IgD-negative memory B cell (primary cell): ENCODE results near the gene FOS. TPM values are rescaled to one million over a fixed set of nuclear protein-coding genes. Genes with fewer than 3 reads are reported as not detected.

Experiments used
- H3K27ac Mint-ChIP-seq, 3 donors: one replicate each; pipeline ENCODE4 v1.8.0; 2020 to 2022; ENCODE audit warnings: mild to moderate bottlenecking in 3 of 3, mixed read lengths in 3 of 3, moderate library complexity in 1 of 3
- H3K27me3 Mint-ChIP-seq: one replicate; pipeline ENCODE4 v1.8.0; 2021; ENCODE audit warnings: mixed read lengths
- H3K36me3 Mint-ChIP-seq: one replicate; pipeline ENCODE4 v1.8.0; 2020; ENCODE audit warnings: mild to moderate bottlenecking, mixed read lengths
- H3K4me1 Mint-ChIP-seq, 3 donors: one replicate each; pipeline ENCODE4 v1.8.0; 2020 to 2022; ENCODE audit warnings: mixed read lengths in 3 of 3, mild to moderate bottlenecking in 1 of 3
- H3K4me3 Mint-ChIP-seq, 4 donors: one replicate each; pipeline ENCODE4 v1.8.0; 2020 to 2022; ENCODE audit warnings: mild to moderate bottlenecking in 4 of 4, mixed read lengths in 4 of 4, moderate library complexity in 3 of 4
- H3K9me3 Mint-ChIP-seq, 3 donors: one replicate each; pipeline ENCODE4 v1.8.0; 2020 to 2021; ENCODE audit warnings: mixed read lengths in 3 of 3, mild to moderate bottlenecking in 1 of 3
- polyA plus RNA-seq: library from polyadenylated mRNA; unstranded; fragments of 300-500 nt; fragmentation: Illumina TruSeq; gene quantifications from one replicate; pipeline ENCODE4 v1.2.3, GENCODE V29; 2021

Gene FOS
- polyA plus RNA-seq, 1 donor from 2014 or later = 487 TPM

DNA sequence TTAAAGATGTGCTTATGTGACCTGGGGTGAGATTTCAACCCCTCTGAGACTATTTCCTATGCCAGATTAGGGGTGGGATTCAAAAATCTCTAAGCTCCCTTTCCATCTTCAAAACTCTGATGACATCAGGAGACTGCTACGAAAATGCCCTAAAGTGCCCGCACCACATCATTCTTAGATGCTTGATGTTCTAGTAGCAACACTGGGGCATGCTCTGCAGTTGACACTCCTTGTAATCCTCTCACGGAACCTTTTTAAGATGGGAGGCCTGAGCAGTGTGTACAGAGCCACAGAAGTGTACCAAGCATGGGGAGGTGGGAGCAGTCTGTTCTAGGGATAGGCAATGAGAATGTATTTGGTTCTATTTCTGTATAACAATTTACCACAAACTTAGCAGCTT lies 12.2 kb downstream of the FOS start:
- Mint-ChIP-seq H3K9me3 (no peaks in the 10 kb centered on the region), H3K27me3 (peaks cover 13% of the 10 kb centered on the region), H3K4me3 (peak overlapping the region in 1 of 4 donors; percentile 25), H3K27ac (peak overlapping the region in 2 of 3 donors; percentile 12 to 62), H3K4me1 (peaks cover 8 to 11% (median 11%) of the 10 kb centered on the region in 3 donors), H3K36me3 (peaks cover 3% of the 10 kb centered on the region)

DNA sequence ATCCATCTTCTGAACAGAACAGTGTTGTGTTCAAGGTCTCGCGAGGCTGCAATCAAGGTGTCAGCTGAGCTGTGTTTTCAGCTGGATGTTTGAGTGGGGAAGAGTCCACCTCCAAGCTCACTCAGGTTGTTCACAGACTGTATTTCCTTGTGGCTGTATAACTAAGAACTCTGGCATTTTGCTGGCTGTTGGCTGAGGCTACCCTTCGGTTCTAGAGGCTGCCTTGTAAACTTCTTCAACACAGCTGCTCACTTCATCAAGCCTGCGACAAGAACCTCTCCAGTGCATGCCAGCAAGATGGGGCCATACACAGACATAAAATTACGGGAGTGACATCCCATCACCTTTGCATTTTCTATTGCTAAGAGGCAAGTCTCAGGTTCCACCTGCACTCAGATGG lies 12.7 kb downstream of the FOS start:
- Mint-ChIP-seq H3K4me3 (peak overlapping the region in 1 of 4 donors; percentile 25), H3K9me3 (no peaks in the 10 kb centered on the region), H3K27me3 (peaks cover 11% of the 10 kb centered on the region), H3K4me1 (peaks cover 12 to 16% (median 15%) of the 10 kb centered on the region in 3 donors), H3K27ac (peak overlapping the region; percentile 12 to 62 (median 16)), H3K36me3 (peaks cover 3% of the 10 kb centered on the region)

- Mint-ChIP-seq H3K27ac (peak overlapping the region in 2 of 3 donors; percentile 12 to 16), H3K27me3 (peaks cover 7% of the 10 kb centered on the region), H3K4me1 (peaks cover 14 to 18% (median 17%) of the 10 kb centered on the region in 3 donors), H3K9me3 (no peaks in the 10 kb centered on the region), H3K4me3 (no peak overlapping the region), H3K36me3 (peaks cover 3% of the 10 kb centered on the region)
Measured at GRCh38 chr14:75292101-75292563, 13.5 kb downstream of the FOS start.

- Mint-ChIP-seq H3K9me3 (no peaks in the 10 kb centered on the region), H3K27ac (peak overlapping the region; percentile 89 to 99 (median 93)), H3K27me3 (peaks cover 4% of the 10 kb centered on the region), H3K4me3 (no peak overlapping the region), H3K4me1 (peaks cover 12 to 18% (median 17%) of the 10 kb centered on the region in 3 donors), H3K36me3 (peaks cover 3% of the 10 kb centered on the region)
Measured at GRCh38 chr14:75292886-75293285, 14.3 kb downstream of the FOS start.

- Mint-ChIP-seq H3K9me3 (no peaks in the 10 kb centered on the region), H3K27ac (peak overlapping the region; percentile 89 to 99 (median 93)), H3K36me3 (peaks cover under 1% of the 10 kb centered on the region), H3K4me3 (peak overlapping the region; percentile 86 to 98 (median 92)), H3K4me1 (peaks cover 12 to 18% (median 17%) of the 10 kb centered on the region in 3 donors), H3K27me3 (peaks cover 4% of the 10 kb centered on the region)
Measured at GRCh38 chr14:75293920-75294648, 15.5 kb downstream of the FOS start.

GRCh38 chr14:75294649-75295033 lies 16.0 kb downstream of the FOS start:
- Mint-ChIP-seq H3K4me1 (peaks cover 12 to 18% (median 17%) of the 10 kb centered on the region in 3 donors), H3K27me3 (peaks cover 1% of the 10 kb centered on the region), H3K4me3 (peak overlapping the region; percentile 86 to 98 (median 92)), H3K27ac (peak overlapping the region; percentile 89 to 99 (median 91)), H3K36me3 (no peaks in the 10 kb centered on the region), H3K9me3 (no peaks in the 10 kb centered on the region)

DNA sequence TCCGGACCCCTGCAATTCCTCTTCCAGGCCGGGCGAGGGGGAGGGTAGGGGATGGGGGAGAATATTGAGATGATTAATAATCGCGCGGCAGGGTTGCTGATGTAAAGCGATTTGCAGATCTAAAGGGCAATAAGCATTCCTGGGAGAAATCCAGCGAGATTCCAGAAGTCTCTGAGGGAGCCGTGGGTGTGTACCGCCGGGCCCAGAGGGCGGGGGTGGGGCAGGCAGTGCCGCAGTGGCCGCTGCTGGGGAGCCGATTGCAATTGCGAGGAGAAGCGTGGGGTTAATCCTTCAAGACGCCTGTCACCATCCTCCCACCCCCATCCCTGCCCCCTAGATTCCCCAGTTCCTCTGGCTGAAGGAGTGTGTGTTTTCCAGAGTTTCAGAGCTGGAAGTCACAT lies 16.4 kb downstream of the FOS start:
- Mint-ChIP-seq H3K27me3 (no peaks in the 10 kb centered on the region), H3K9me3 (no peaks in the 10 kb centered on the region), H3K4me1 (peaks cover 12 to 18% (median 17%) of the 10 kb centered on the region in 3 donors), H3K4me3 (peak overlapping the region; percentile 86 to 98 (median 92)), H3K36me3 (no peaks in the 10 kb centered on the region), H3K27ac (peak overlapping the region in 2 of 3 donors; percentile 89 to 99)

- Mint-ChIP-seq H3K9me3 (no peaks in the 10 kb centered on the region), H3K27ac (peak overlapping the region; percentile 89 to 99 (median 89)), H3K4me1 (peaks cover 12 to 18% (median 17%) of the 10 kb centered on the region in 3 donors), H3K36me3 (no peaks in the 10 kb centered on the region), H3K4me3 (peak overlapping the region; percentile 86 to 98 (median 92)), H3K27me3 (no peaks in the 10 kb centered on the region)
Measured at GRCh38 chr14:75295491-75296345, 17.1 kb downstream of the FOS start.

DNA sequence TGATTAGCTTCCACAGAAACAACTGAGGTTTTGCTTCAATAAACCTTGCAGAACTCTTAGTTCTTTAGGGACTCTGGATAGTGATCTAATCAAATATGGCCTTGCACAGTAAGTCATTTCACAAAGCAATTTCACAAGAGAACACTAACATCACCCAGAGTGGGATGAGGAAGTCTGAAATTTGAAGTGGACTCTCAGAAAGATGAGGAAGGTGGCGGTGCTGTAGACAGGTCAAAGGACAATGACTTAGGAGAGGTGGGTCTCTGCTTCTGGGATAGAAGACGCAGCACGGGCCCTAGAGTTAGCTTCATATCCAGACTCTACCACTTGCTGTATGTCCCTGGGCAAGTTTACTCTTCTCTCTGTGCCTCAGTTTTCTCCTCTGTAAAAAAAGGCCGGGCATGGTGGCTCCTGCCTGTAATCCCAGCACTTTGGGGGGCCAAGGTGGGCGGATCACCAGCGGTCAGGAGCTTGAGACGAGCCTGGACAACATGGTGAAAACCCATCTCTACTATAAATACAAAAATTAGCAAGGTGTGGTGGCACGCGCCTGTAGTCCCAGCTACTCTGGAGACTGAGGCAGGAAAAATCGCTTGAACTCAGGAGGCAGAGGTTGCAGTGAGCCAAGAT lies 18.9 kb downstream of the FOS start:
- Mint-ChIP-seq H3K4me1 (peaks cover 14 to 18% (median 17%) of the 10 kb centered on the region in 3 donors), H3K36me3 (no peaks in the 10 kb centered on the region), H3K27me3 (no peaks in the 10 kb centered on the region), H3K27ac (peak overlapping the region in 1 of 3 donors; percentile 13), H3K4me3 (peak overlapping the region in 2 of 4 donors; percentile 50 to 86), H3K9me3 (no peaks in the 10 kb centered on the region)

DNA sequence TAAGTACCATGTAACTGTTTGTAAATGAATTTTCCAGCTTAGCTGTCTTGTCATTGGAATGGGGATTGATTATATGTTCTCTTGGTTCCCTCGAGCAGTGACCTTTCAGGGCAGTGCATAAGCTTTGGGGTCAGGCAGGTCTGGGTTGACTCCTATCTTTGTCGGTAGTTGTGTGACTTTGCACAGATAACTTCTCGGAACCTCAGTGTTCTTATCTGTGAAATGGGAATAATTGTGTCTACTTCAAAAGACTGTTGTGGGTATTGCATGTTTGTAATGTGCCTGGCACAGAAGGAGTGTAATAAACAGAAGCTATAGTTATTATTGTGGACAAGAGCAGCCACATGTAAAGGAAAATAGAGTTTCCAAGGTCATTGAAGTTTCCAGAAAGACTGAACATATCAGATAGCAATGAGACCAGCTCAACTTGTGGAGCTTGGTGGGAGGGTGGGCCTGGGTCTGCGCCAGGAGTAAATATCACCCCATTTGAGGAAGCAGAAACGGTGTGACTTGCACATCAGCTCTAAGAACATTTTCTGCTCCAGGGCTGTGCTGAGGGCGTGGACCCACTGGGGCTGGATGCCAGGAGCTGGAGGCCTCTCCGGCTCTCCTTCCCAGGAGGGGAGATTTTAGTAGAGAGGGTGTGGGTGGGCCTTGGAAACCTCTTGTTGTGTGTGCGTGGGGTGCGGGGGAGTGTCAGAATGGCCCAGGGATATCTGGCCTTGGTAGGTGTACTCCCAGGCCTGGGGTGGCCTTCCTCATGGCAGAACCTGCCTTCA lies 19.7 kb downstream of the FOS start:
- Mint-ChIP-seq H3K4me3 (peak overlapping the region in 3 of 4 donors; percentile 13 to 40 (median 35)), H3K27me3 (no peaks in the 10 kb centered on the region), H3K27ac (peak overlapping the region in 1 of 3 donors; percentile 36), H3K4me1 (peaks cover 15 to 18% (median 17%) of the 10 kb centered on the region in 3 donors), H3K9me3 (no peaks in the 10 kb centered on the region), H3K36me3 (no peaks in the 10 kb centered on the region)

- Mint-ChIP-seq H3K27ac (no peak overlapping the region), H3K9me3 (no peaks in the 10 kb centered on the region), H3K4me1 (peaks cover 17 to 20% (median 17%) of the 10 kb centered on the region in 3 donors), H3K4me3 (peak overlapping the region in 1 of 4 donors; percentile 40), H3K36me3 (peaks cover 2% of the 10 kb centered on the region), H3K27me3 (no peaks in the 10 kb centered on the region)
Measured at GRCh38 chr14:75299059-75299458, 20.4 kb downstream of the FOS start.

- H3K9me3 Mint-ChIP-seq = no peaks in the 10 kb centered on the region
- H3K4me1 Mint-ChIP-seq = peaks cover 15 to 20% (median 17%) of the 10 kb centered on the region in 3 donors
- H3K4me3 Mint-ChIP-seq = no peak overlapping the region
- H3K27me3 Mint-ChIP-seq = no peaks in the 10 kb centered on the region
- H3K27ac Mint-ChIP-seq = no peak overlapping the region
- peaks cover 2% of the 10 kb centered on the region for H3K36me3 Mint-ChIP-seq
Measured at GRCh38 chr14:75299576-75299975, 20.9 kb downstream of the FOS start.

DNA sequence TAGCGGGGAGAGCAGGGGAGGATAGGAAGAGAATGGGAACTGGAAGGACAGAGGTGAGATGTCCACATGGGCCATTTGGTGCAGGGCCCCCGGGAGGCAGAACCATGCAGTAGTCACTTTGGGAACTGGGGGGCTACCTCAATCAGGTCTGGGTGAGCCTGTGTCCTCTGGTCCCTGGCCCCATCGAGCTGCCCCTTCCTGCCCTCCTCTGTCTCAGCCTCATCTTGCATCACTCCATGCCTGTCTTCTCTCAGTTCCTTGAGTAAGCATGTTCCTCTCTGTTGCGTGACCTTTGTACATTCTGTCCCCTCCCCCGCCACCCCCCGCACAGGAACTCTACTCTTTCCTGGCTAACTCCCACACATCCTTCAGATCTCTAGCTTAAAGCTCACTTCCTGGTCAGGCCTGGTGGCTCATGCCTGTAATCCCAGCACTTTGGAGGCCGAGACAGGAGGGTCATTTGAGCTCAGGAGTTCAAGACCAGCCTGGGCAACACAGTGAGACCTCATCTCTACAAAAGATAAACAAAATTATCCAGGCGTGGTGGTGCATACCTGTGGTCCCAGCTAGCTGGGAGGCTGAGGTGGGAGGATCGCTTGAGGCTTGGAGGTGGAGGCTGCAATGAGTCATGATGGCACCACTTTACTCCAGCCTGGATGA lies 23.2 kb downstream of the FOS start:
- no peaks in the 10 kb centered on the region for H3K9me3 Mint-ChIP-seq

More for the DNA sequence above, 23.2 kb downstream of the FOS start:
- H3K27me3 Mint-ChIP-seq = no peaks in the 10 kb centered on the region
- H3K27ac Mint-ChIP-seq = no peak overlapping the region
- peaks cover 0 to 5% (median 3%) of the 10 kb centered on the region in 3 donors for H3K4me1 Mint-ChIP-seq
- peaks cover 2% of the 10 kb centered on the region for H3K36me3 Mint-ChIP-seq
- H3K4me3 Mint-ChIP-seq = no peak overlapping the region
